Thymus (tissue), 2 donors: ENCODE measurements around the gene FADS3. TPM values are rescaled to one million over a fixed set of nuclear protein-coding genes. Genes with fewer than 3 reads are reported as not detected.

Experiments used
- polyA plus RNA-seq: library from polyadenylated mRNA; stranded (reverse); fragments of 200-250 nt; gene quantifications from one replicate; pipeline ENCODE4 v1.2.3, GENCODE V29; 2013
- total RNA-seq: library from RNA; stranded (reverse); fragments of 120-200 nt; gene quantifications from one replicate; pipeline ENCODE4 v1.2.4, GENCODE V29; 2013
- donor health status: healthy.

The FADS3 gene
- total and polyA plus RNA-seq, 2 donors = 4.7 to 19.3 TPM

Other genes with a start within 250 kb of the FADS3 start
- gene DAGLA, start 211.2 kb downstream of the FADS3 start, total RNA-seq = 0.14 TPM
- gene DAGLA, start 211.2 kb downstream of the FADS3 start, polyA plus RNA-seq = 0.43 TPM
- gene MYRF, start 138.9 kb downstream of the FADS3 start, total RNA-seq = 0.09 TPM
- 0.62 TPM for gene MYRF, start 138.9 kb downstream of the FADS3 start, polyA plus RNA-seq
- 161 TPM for gene TMEM258, start 98.9 kb downstream of the FADS3 start, total RNA-seq
- 148 TPM for gene TMEM258, start 98.9 kb downstream of the FADS3 start, polyA plus RNA-seq
- 84.1 TPM for gene FEN1, start 98.6 kb downstream of the FADS3 start, total RNA-seq
- 10.0 TPM for gene FEN1, start 98.6 kb downstream of the FADS3 start, polyA plus RNA-seq
- 12.9 TPM for gene FADS1, start 74.5 kb downstream of the FADS3 start, total RNA-seq
- 4.4 TPM for gene FADS1, start 74.5 kb downstream of the FADS3 start, polyA plus RNA-seq
- gene FADS2, start 63.2 kb downstream of the FADS3 start, total RNA-seq = 39.5 TPM
- 11.2 TPM for gene FADS2, start 63.2 kb downstream of the FADS3 start, polyA plus RNA-seq
- 3.6 TPM for gene RAB3IL1, start 26.0 kb upstream of the FADS3 start, total RNA-seq
- gene RAB3IL1, start 26.0 kb upstream of the FADS3 start, polyA plus RNA-seq = 14.2 TPM
- 0.47 TPM for gene BEST1, start 58.8 kb upstream of the FADS3 start, total RNA-seq
- 3.3 TPM for gene BEST1, start 58.8 kb upstream of the FADS3 start, polyA plus RNA-seq
- gene FTH1, start 76.1 kb upstream of the FADS3 start, total RNA-seq = 326 TPM
- 3,415 TPM for gene FTH1, start 76.1 kb upstream of the FADS3 start, polyA plus RNA-seq
- gene INCENP, start 232.5 kb upstream of the FADS3 start, total RNA-seq = 24.7 TPM
- 5.2 TPM for gene INCENP, start 232.5 kb upstream of the FADS3 start, polyA plus RNA-seq